ENCODE results near the gene RNF144A.
"Not testable (repeated sequence)": the region's sequence is repeated elsewhere in the genome, so short reads cannot be mapped to it uniquely, and the experiment has no call there.

The RNF144A gene, protein sequence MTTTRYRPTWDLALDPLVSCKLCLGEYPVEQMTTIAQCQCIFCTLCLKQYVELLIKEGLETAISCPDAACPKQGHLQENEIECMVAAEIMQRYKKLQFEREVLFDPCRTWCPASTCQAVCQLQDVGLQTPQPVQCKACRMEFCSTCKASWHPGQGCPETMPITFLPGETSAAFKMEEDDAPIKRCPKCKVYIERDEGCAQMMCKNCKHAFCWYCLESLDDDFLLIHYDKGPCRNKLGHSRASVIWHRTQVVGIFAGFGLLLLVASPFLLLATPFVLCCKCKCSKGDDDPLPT

GRCh38 chr2:6917071-6917760 is at the start of gene RNF144A:
Gene RNF144A (plus strand): TSS chr2:6917412. CDS start chr2:6996927, 79,515 bp downstream.
- DNase-seq (ENCODE audit: low read depth), result no peak

DNA sequence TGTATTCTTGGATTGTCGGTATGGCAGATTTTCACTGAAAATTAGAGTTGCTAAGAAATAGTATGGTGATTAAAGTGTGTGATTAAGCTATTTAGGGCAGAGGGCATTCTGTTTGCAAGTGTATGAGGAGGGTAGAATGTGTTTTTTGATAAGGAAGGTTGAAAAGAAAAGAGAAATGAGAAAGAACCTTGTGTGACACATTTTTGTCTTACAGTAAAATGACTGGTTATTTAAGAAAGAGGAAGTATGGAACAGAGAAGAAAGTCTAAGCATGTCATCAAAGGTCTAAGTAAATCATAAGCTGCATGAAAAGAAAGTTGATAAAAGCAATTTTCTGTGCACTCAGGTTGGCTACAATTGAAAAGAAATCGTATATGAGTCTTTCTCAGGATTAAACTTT is 44.8 kb upstream of the RNF144A start:
- DNase-seq (ENCODE audit: low read depth), result no peak

GRCh38 chr2:6874032-6874431 is 43.2 kb upstream of the RNF144A start:
- DNase-seq (ENCODE audit: low read depth), result no peak

DNA sequence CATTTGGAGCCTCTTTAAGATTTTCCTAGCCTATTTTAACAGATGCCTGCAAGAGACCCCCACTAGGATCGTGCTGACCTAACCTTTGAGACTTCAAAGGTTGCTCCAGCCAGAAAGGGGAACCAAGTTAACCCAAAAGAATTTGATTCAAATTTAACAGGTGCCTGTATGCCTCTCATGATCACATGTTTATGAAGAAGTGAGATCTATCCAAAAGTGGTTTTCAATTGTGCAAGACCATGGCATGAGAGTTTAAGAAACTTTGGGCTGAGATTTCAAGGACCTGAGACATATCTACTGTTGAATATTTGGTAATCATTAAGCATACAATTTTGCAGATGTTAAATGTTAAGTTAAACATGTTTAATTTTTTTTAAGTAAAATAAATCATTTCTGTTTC is 40.9 kb upstream of the RNF144A start:
- DNase-seq (ENCODE audit: low read depth), result no peak

- no peak for DNase-seq (ENCODE audit: low read depth)
Observed at GRCh38 chr2:6877402-6878304, 39.6 kb upstream of the RNF144A start, which contains the start of gene RSAD2. Gene RSAD2 (plus strand): TSS chr2:6877777. CDS start chr2:6877801, 24 bp downstream.

- DNase-seq (ENCODE audit: low read depth), result no peak
Observed at GRCh38 chr2:6878549-6878948, 38.7 kb upstream of the RNF144A start.

GRCh38 chr2:6879011-6879410 is 38.2 kb upstream of the RNF144A start:
- DNase-seq (ENCODE audit: low read depth), result no peak

GRCh38 chr2:6880200-6880733 is 36.9 kb upstream of the RNF144A start:
- DNase-seq (ENCODE audit: low read depth), result no peak

- no peak for DNase-seq (ENCODE audit: low read depth)
Observed at GRCh38 chr2:6881046-6881445, 36.2 kb upstream of the RNF144A start.

- DNase-seq (ENCODE audit: low read depth), result no peak
Observed at GRCh38 chr2:6881516-6881915, 35.7 kb upstream of the RNF144A start.

DNA sequence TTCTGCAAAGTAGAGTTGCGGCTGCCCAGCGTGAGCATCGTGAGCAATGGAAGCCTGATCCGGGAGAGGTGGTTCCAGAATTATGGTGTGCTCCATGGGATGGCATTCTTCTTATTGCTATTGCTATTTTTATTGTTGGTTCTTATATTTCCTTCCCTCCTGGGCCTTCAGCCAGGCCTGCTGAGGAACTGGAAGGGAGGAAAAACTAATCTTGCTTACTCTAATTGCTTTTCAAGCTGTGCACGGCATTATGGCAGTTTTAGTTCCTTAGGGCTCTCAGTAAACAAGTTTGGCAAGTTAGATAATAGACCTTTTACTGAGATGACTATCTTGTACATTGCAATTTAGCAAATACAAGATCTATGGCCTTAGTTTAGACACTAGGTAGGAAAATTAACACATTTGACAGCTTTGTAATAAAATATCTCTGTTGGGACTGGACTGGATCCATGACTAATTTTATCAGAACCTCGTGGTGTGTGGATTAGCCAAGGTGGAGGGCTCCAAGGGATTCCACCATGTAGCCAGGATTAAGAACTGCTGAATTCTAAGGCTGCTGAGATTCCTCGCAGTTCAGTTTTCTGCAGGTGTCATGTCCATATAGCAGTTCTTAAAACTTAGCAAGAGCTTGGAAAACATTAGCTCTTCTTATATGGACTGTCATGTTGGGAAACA is 33.6 kb upstream of the RNF144A start:
- no peak for DNase-seq (ENCODE audit: low read depth)

- DNase-seq (ENCODE audit: low read depth), result no peak
Observed at GRCh38 chr2:6885551-6885950, 31.7 kb upstream of the RNF144A start.

GRCh38 chr2:6885968-6886367 is 31.2 kb upstream of the RNF144A start:
- no peak for DNase-seq (ENCODE audit: low read depth)

DNA sequence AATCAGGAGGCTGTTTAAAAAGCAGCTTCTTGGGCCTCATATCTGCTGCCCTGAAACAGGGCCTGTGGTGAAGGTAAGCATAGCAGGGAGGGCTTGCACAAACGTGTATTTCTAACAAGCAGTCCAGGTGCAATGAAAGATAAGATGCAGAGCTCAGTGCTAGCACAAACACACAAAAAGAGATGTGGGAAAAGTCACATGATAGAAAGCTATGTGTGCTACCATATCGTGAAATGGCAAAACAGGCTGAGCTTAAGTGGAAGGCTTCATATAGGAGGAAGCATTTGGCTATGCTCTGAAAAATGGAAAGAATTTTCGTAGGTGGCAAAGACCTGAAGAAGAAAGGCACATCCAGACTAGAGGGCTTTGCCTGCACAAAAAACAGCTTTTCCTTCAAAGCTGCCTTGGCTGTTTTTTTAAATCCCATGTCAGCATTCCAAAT is 29.4 kb upstream of the RNF144A start:
- no peak for DNase-seq (ENCODE audit: low read depth)

- no peak for DNase-seq (ENCODE audit: low read depth)
Observed at GRCh38 chr2:6888724-6889123, 28.5 kb upstream of the RNF144A start.

DNA sequence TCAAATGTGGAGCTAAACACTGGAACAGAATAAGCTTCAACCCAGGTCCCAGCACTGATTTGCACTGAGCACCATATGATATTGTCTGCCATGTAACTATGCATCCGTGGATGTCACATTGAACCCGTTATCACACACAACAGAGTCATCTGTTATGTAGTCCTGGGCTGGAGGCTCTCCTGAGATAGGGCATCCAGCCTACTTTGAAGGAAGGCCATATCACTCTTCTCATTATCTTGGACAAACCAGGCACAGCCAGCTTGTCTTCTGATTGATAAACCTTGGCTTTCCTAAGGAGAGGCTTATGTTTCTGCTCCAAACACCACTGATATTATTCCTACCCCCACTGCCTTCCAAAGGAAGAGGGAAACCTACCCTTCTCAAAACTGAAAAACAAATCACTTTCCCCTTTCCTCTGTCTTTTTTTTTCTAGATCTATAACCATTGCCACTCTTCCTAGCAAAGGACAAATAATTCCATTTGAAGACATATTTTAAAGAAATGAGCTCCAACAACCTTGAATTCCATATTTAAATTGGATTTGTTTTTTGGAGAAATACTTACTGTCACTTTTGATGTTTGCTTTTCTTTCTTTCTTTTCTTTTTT is 23.2 kb upstream of the RNF144A start:
- no peak for DNase-seq (ENCODE audit: low read depth)

- no peak for DNase-seq (ENCODE audit: low read depth)
Observed at GRCh38 chr2:6896930-6897759, 20.1 kb upstream of the RNF144A start.

GRCh38 chr2:6902581-6902980 is 14.6 kb upstream of the RNF144A start:
- not testable (repeated sequence) for DNase-seq (ENCODE audit: low read depth)

DNA sequence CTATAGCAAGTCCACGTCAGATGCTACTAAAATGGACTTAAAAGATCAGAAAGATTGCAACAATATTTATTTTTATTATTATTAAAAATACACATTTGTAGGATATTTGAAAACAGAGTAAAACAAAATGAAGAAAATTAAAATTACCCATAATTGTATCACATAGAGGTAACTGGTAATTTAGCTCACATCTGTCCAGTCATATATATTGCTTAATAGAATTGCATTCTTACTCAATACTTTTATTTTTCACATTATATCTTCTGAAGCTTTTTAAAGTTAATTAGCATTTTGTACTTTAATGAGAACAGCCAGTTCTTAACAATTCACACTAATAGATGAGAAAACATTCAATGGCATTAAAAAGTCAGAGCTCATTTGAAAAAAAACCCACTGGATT is 11.5 kb upstream of the RNF144A start:
- no peak for DNase-seq (ENCODE audit: low read depth)

DNA sequence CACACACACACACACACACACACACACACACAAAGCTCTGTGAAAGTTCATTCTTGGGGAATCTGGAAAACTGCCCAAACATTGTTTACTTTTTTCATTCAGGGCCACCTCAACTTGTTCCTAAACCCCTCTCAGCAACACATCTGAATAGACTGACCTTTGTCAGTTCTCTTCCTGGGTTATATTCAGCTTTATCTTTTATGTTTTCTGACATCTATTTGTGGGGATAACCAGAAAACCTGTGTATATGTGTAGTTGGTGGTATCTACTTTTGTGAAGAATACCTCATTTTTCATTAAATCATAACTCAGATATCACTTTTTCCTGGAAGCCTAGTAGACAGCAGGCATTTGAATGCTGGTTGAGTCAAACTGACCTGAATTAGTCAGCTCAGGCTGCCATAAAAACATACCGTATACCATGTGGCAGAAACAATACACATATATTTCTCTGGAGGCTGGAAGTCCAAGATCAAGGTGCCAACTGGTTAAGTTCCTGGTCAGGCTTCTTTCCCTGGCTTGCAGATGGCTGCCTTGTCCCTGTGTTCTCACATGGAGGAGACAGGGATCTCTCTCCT is 11.0 kb upstream of the RNF144A start:
- no peak for DNase-seq (ENCODE audit: low read depth)

All from HS-5 (cell line).